Mucosa of rectum (tissue), 2 donors: ENCODE results near the gene C16orf87.

Experiments used
- H3K27ac ChIP-seq, 2 donors: one replicate each; pipeline ENCODE4 v1.7.0; 2013; ENCODE audit warnings: inconsistent platforms in 2 of 2, low read depth in 2 of 2, low read length in 2 of 2
- H3K27me3 ChIP-seq, 2 donors: one replicate each; pipeline ENCODE4 v1.7.0; 2013; ENCODE audit warnings: low read length in 2 of 2; ENCODE audit not compliant: control insufficient read depth in 2 of 2, insufficient read depth in 2 of 2
- H3K36me3 ChIP-seq, 2 donors: one replicate each; pipeline ENCODE4 v1.7.0; 2013; ENCODE audit warnings: low read length in 2 of 2; ENCODE audit not compliant: control insufficient read depth in 2 of 2, insufficient read depth in 2 of 2
- H3K4me1 ChIP-seq, 2 donors: one replicate each; pipeline ENCODE4 v1.7.0; 2013; ENCODE audit warnings: low read length in 2 of 2, mild to moderate bottlenecking in 1 of 2; ENCODE audit not compliant: control insufficient read depth in 2 of 2, insufficient read depth in 2 of 2
- H3K4me3 ChIP-seq, 2 donors: one replicate each; pipeline ENCODE4 v1.7.0; 2013; ENCODE audit warnings: low read length in 2 of 2
- H3K9ac ChIP-seq, 2 donors: one replicate each; pipeline ENCODE4 v1.7.0; 2013; ENCODE audit warnings: low read length in 2 of 2, low read depth in 1 of 2, mild to moderate bottlenecking in 1 of 2
- H3K9me3 ChIP-seq, 2 donors: one replicate each; pipeline ENCODE4 v1.7.0; 2013; ENCODE audit warnings: low read length in 2 of 2; ENCODE audit not compliant: control insufficient read depth in 2 of 2
- donor health status: healthy.
- donor health status: Normal muscosa, but diverticular disease.

Gene C16orf87

GRCh38 chr16:46826631-46827030, 4.3 kb downstream of the C16orf87 start:
- no peak overlapping the region for H3K9ac ChIP-seq
- no peaks in the 10 kb centered on the region for H3K27me3 ChIP-seq
- no peaks in the 10 kb centered on the region for H3K9me3 ChIP-seq
- H3K4me1 ChIP-seq = peaks cover 3 to 10% of the 10 kb centered on the region in 2 donors
- peaks cover 0 to 3% of the 10 kb centered on the region in 2 donors for H3K36me3 ChIP-seq
- H3K4me3 ChIP-seq = no peak overlapping the region
- H3K27ac ChIP-seq = no peak overlapping the region

- Histone ChIP-seq H3K4me1 (no peaks in the 10 kb centered on the region), H3K36me3 (peaks cover 0 to 3% of the 10 kb centered on the region in 2 donors), H3K4me3 (no peak overlapping the region), H3K9ac (no peak overlapping the region), H3K27me3 (no peaks in the 10 kb centered on the region), H3K9me3 (no peaks in the 10 kb centered on the region), H3K27ac (no peak overlapping the region)
Measured at GRCh38 chr16:46822270-46822669, 8.7 kb downstream of the C16orf87 start.

- Histone ChIP-seq H3K27ac (no peak overlapping the region), H3K4me1 (no peaks in the 10 kb centered on the region), H3K9ac (no peak overlapping the region), H3K4me3 (no peak overlapping the region), H3K27me3 (no peaks in the 10 kb centered on the region), H3K36me3 (no peaks in the 10 kb centered on the region), H3K9me3 (no peaks in the 10 kb centered on the region)
Measured at GRCh38 chr16:46817961-46818360, 13.0 kb downstream of the C16orf87 start.

- no peak overlapping the region for H3K4me3 ChIP-seq
- H3K9me3 ChIP-seq = no peaks in the 10 kb centered on the region
- no peak overlapping the region for H3K9ac ChIP-seq
- no peaks in the 10 kb centered on the region for H3K4me1 ChIP-seq
- H3K27ac ChIP-seq = no peak overlapping the region
- H3K27me3 ChIP-seq = no peaks in the 10 kb centered on the region
- H3K36me3 ChIP-seq = no peaks in the 10 kb centered on the region
Measured at GRCh38 chr16:46814790-46815189, 16.2 kb downstream of the C16orf87 start.

- Histone ChIP-seq H3K36me3 (no peaks in the 10 kb centered on the region), H3K9me3 (no peaks in the 10 kb centered on the region), H3K27me3 (no peaks in the 10 kb centered on the region), H3K4me1 (no peaks in the 10 kb centered on the region), H3K27ac (no peak overlapping the region), H3K4me3 (no peak overlapping the region), H3K9ac (no peak overlapping the region)
Measured at GRCh38 chr16:46813611-46814010, 17.4 kb downstream of the C16orf87 start.

- no peaks in the 10 kb centered on the region for H3K9me3 ChIP-seq
- H3K4me3 ChIP-seq = no peak overlapping the region
- H3K27ac ChIP-seq = no peak overlapping the region
- no peak overlapping the region for H3K9ac ChIP-seq
- H3K4me1 ChIP-seq = no peaks in the 10 kb centered on the region
- no peaks in the 10 kb centered on the region for H3K36me3 ChIP-seq
- no peaks in the 10 kb centered on the region for H3K27me3 ChIP-seq
Measured at GRCh38 chr16:46812781-46813540, 18.0 kb downstream of the C16orf87 start.

- Histone ChIP-seq H3K9ac (no peak overlapping the region), H3K27ac (no peak overlapping the region), H3K27me3 (no peaks in the 10 kb centered on the region), H3K4me3 (no peak overlapping the region), H3K9me3 (no peaks in the 10 kb centered on the region), H3K4me1 (no peaks in the 10 kb centered on the region), H3K36me3 (no peaks in the 10 kb centered on the region)
Measured at GRCh38 chr16:46811682-46812081, 19.3 kb downstream of the C16orf87 start.

GRCh38 chr16:46808997-46809396, 22.0 kb downstream of the C16orf87 start:
- Histone ChIP-seq H3K4me3 (no peak overlapping the region), H3K27me3 (no peaks in the 10 kb centered on the region), H3K9ac (no peak overlapping the region), H3K36me3 (no peaks in the 10 kb centered on the region), H3K27ac (no peak overlapping the region), H3K9me3 (no peaks in the 10 kb centered on the region), H3K4me1 (no peaks in the 10 kb centered on the region)

GRCh38 chr16:46807336-46807735, 23.6 kb downstream of the C16orf87 start:
- Histone ChIP-seq H3K9ac (no peak overlapping the region), H3K36me3 (peaks cover 3 to 5% of the 10 kb centered on the region in 2 donors), H3K27me3 (no peaks in the 10 kb centered on the region), H3K27ac (no peak overlapping the region), H3K4me1 (no peaks in the 10 kb centered on the region), H3K9me3 (no peaks in the 10 kb centered on the region), H3K4me3 (no peak overlapping the region)

- Histone ChIP-seq H3K9ac (no peak overlapping the region), H3K4me1 (no peaks in the 10 kb centered on the region), H3K27me3 (no peaks in the 10 kb centered on the region), H3K4me3 (no peak overlapping the region), H3K36me3 (peaks cover 3 to 5% of the 10 kb centered on the region in 2 donors), H3K27ac (no peak overlapping the region), H3K9me3 (no peaks in the 10 kb centered on the region)
Measured at GRCh38 chr16:46803373-46803772, 27.6 kb downstream of the C16orf87 start.
